HCT116 (cell line): ENCODE measurements around the gene SCGB1C2. TPM values are rescaled to one million over a fixed set of nuclear protein-coding genes. Genes with fewer than 3 reads are reported as not detected.

Experiments used
- ATAC-seq: fragments of 200-7000 bp; cut with Tn5 transposase; 2 replicates; pipeline ENCODE4 v1.9.1; 2020; ENCODE audit warnings: mild to moderate bottlenecking, moderate library complexity
- BruUV-seq: library from RNA; stranded (reverse); fragments of 400-500 nt; replicated peaks from 2 replicates; lab custom pipeline; 2021; lab: Mats Ljungman, UMichigan
- CTCF ChIA-PET: fragments of 300-600 bp; sonication (Branson Sonifier 250); formaldehyde crosslinking; loops from one replicate; lab custom pipeline; 2021; ENCODE audit warnings: antibody characterized with exemption; lab: Charles Lee
- POLR2A ChIA-PET: fragments of 300-600, 350-600 bp; sonication (Branson Sonifier 250); formaldehyde crosslinking; loops from one replicate; lab custom pipeline; 2021; ENCODE audit warnings: antibody characterized with exemption; lab: Charles Lee
- RAD21 ChIA-PET, 2 experiments: fragments of 300-600 bp; sonication (Branson Sonifier 250); formaldehyde crosslinking; loops; one replicate each; lab custom pipeline; 2023; ENCODE audit warnings: low total read pairs in 2 of 2; ENCODE audit not compliant: uncharacterized antibody in 2 of 2, unreplicated experiment in 2 of 2, low non-redundant PET in 1 of 2; lab: Charles Lee
- DNase-seq: peaks from one replicate; pipeline ENCODE4 v3.0.0-alpha.2; 2010; ENCODE audit warnings: low read depth, low spot score
- H2AFZ ChIP-seq: fragments of 200-600 bp; shearing (Covaris generic), sonication (generic); 2 replicates; pipeline ENCODE4 v1.6.1; 2017; ENCODE audit warnings: low read depth, mixed run types, mixed read lengths, antibody characterized with exemption, low read length; ENCODE audit not compliant: poor library complexity, severe bottlenecking
- H3K27ac ChIP-seq: 2 replicates; pipeline ENCODE4 v1.5.1; 2012; ENCODE audit warnings: low read depth, low read length
- H3K27me3 ChIP-seq: fragments of 200-600 bp; sonication (generic); 2 replicates; pipeline ENCODE4 v1.6.1; 2016; ENCODE audit warnings: mixed run types, low read length, mixed read lengths; ENCODE audit not compliant: insufficient read depth
- H3K36me3 ChIP-seq, 2 experiments: fragments of 200-500 bp in 1 of 2; fragments of 200-600 bp in 1 of 2; sonication (Bioruptor generic) in 1 of 2; sonication (generic) in 1 of 2; 2 replicates each; pipeline versions ENCODE4 v1.5.1 to v1.6.1; 2014 to 2016; ENCODE audit warnings: low read length in 2 of 2, inconsistent platforms in 1 of 2, mixed read lengths in 1 of 2, mixed run types in 1 of 2; ENCODE audit not compliant: insufficient read depth in 2 of 2, control insufficient read depth in 1 of 2
- H3K4me1 ChIP-seq, 2 experiments: fragments of 200-600 bp in 1 of 2; sonication (generic) in 1 of 2; 2 replicates each; pipeline versions ENCODE4 v1.5.1 to v1.6.1; 2012 to 2017; ENCODE audit warnings: low read length in 2 of 2, inconsistent platforms in 1 of 2, mild to moderate bottlenecking in 1 of 2, mixed read lengths in 1 of 2, mixed run types in 1 of 2, moderate library complexity in 1 of 2; ENCODE audit not compliant: insufficient read depth in 2 of 2, control insufficient read depth in 1 of 2
- H3K4me2 ChIP-seq: fragments of 200-600 bp; sonication (generic); 2 replicates; pipeline ENCODE4 v1.6.1; 2017; ENCODE audit warnings: mixed run types, low read length, mixed read lengths
- H3K4me3 ChIP-seq, 2 experiments: fragments of 200-600 bp in 1 of 2; sonication (generic) in 1 of 2; replicated peaks in 1 of 2; 2 replicates each; pipeline ENCODE4 v1.5.1; 2011 to 2016; ENCODE audit warnings: low read length in 2 of 2, control low read depth in 1 of 2, low read depth in 1 of 2, mild to moderate bottlenecking in 1 of 2, mixed read lengths in 1 of 2, mixed run types in 1 of 2
- H3K79me2 ChIP-seq: fragments of 200-600 bp; sonication (generic); 2 replicates; pipeline ENCODE4 v1.6.1; 2017; ENCODE audit warnings: mild to moderate bottlenecking, mixed run types, low read length, moderate library complexity, mixed read lengths; ENCODE audit not compliant: insufficient read depth
- H3K9ac ChIP-seq: fragments of 200-600 bp; sonication (generic); 2 replicates; pipeline ENCODE4 v1.6.1; 2016; ENCODE audit warnings: low read length, mixed read lengths
- H3K9me2 ChIP-seq: fragments of 200-600 bp; sonication (generic), shearing (Covaris generic); 2 replicates; pipeline ENCODE4 v1.6.1; 2017; ENCODE audit warnings: mixed run types, mild to moderate bottlenecking, moderate library complexity; ENCODE audit not compliant: insufficient read depth
- H3K9me3 ChIP-seq, 2 experiments: fragments of 200-500 bp in 1 of 2; fragments of 200-600 bp in 1 of 2; sonication (Bioruptor generic) in 1 of 2; sonication (generic) in 1 of 2; 2 replicates each; pipeline ENCODE4 v1.6.1; 2014 to 2017; ENCODE audit warnings: low read length in 2 of 2, mixed read lengths in 2 of 2, inconsistent platforms in 1 of 2, low read depth in 1 of 2, mild to moderate bottlenecking in 1 of 2, mixed run types in 1 of 2, moderate library complexity in 1 of 2; ENCODE audit not compliant: control insufficient read depth in 1 of 2, insufficient read depth in 1 of 2
- H4K20me1 ChIP-seq: fragments of 200-600 bp; sonication (generic), shearing (Covaris generic); 2 replicates; pipeline ENCODE4 v1.6.1; 2017; ENCODE audit warnings: mixed run types, mild to moderate bottlenecking, moderate library complexity; ENCODE audit not compliant: insufficient read depth
- CEBPB ChIP-seq: IDR thresholded peaks from 2 replicates; pipeline ENCODE4 v1.6.1; 2012; ENCODE audit warnings: low read depth
- ELF1 ChIP-seq: IDR thresholded peaks from 2 replicates; pipeline ENCODE4 v1.6.1; 2012; ENCODE audit warnings: low read depth, borderline replicate concordance
- EZH2phosphoT487 ChIP-seq: fragments of 200-600 bp; IDR thresholded peaks from 2 replicates; pipeline ENCODE4 v1.6.1; 2018; ENCODE audit warnings: antibody characterized with exemption, borderline replicate concordance
- JUND ChIP-seq: IDR thresholded peaks from 2 replicates; pipeline ENCODE4 v1.6.1; 2012
- POLR2A ChIP-seq: IDR thresholded peaks from 2 replicates; pipeline ENCODE4 v1.7.0; 2011; ENCODE audit warnings: borderline replicate concordance; ENCODE audit not compliant: insufficient read depth, insufficient read length; ENCODE audit errors: extremely low read depth
- SP1 ChIP-seq: IDR thresholded peaks from 2 replicates; pipeline ENCODE4 v1.6.1; 2012; ENCODE audit warnings: low read depth
- ZFX ChIP-seq: fragments of 450-650 bp; IDR thresholded peaks from 2 replicates; pipeline ENCODE4 v1.6.1; 2017
- ZNF274 ChIP-seq: fragments of 200-500 bp; sonication (Bioruptor generic); IDR thresholded peaks from 2 replicates; pipeline ENCODE4 v1.6.1; 2014; ENCODE audit warnings: mild to moderate bottlenecking, low read depth, low read length, inconsistent platforms
- intact Hi-C: fragments of 100-400 bp; cut with micrococcal nuclease; formaldehyde crosslinking; loops from 2 replicates; pipeline ENCODE4 v1.10.0; 2022
- total RNA-seq: library from RNA; stranded (reverse); gene quantifications from one replicate; pipeline ENCODE4 v1.2.1, GENCODE V29; 2021; ENCODE audit not compliant: unreplicated experiment
- TF ChIP-seq, protein P1 (sequence below): IDR thresholded peaks from 2 replicates; pipeline ENCODE4 v1.6.1; 2012
- TF ChIP-seq, protein P2 (sequence below), 3 experiments: fragments of 200-600 bp in 1 of 3; sonication (generic) in 1 of 3; IDR thresholded peaks in 2 of 3; conservative IDR thresholded peaks in 1 of 3; 2 replicates each; pipeline ENCODE4 v1.5.1; 2012 to 2017; ENCODE audit warnings: low read depth in 2 of 3, low read length in 2 of 3, antibody characterized with exemption in 1 of 3, borderline replicate concordance in 1 of 3, control low read depth in 1 of 3, mild to moderate bottlenecking in 1 of 3, mixed read lengths in 1 of 3, mixed run types in 1 of 3, moderate library complexity in 1 of 3; ENCODE audit not compliant: insufficient read depth in 1 of 3

The SCGB1C2 gene
- total RNA-seq, 1 experiment from 2014 or later = not detected

DNA sequence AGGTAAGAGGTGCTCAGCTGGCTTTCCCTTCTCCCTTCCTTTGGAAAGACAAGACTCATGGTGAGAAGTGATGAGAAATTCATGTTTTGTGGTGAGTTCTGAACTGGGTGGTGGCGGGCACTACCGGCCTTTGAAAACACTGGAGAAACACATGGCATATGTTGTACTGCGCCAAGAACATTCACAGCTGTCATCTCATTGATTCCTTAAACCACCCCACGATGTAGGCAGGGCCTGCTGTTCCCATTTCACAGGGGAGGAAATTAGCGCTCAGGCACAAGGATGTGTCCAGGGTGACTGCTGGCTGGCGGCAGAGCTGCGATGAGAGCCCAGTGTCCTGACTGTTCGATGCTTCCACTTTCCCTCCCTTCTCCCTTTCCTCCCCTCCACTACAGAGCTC lies 45.7 kb downstream of the SCGB1C2 start:
- Histone ChIP-seq H3K4me3 (no peak overlapping the region), H3K9me2 (no peaks in the 10 kb centered on the region), H3K4me1 (peaks cover 22 to 23% of the 10 kb centered on the region in 2 experiments), H3K36me3 (no peaks in the 10 kb centered on the region), H2AFZ (no peak overlapping the region), H3K9ac (no peak overlapping the region), H3K27me3 (no peaks in the 10 kb centered on the region), H4K20me1 (no peaks in the 10 kb centered on the region), H3K4me2 (no peak overlapping the region), H3K27ac (no peak overlapping the region), H3K9me3 (no peaks in the 10 kb centered on the region), H3K79me2 (peaks cover 8% of the 10 kb centered on the region; the same call in 1 of the 2 replicates)
- TF ChIP-seq ZFX = no peak
- TF ChIP-seq POLR2A = no peak
- TF ChIP-seq CEBPB = no peak
- TF ChIP-seq JUND = no peak
- no peak for TF ChIP-seq SP1
- TF ChIP-seq, protein P1, sequence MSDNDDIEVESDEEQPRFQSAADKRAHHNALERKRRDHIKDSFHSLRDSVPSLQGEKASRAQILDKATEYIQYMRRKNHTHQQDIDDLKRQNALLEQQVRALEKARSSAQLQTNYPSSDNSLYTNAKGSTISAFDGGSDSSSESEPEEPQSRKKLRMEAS = no peak
- no peak for TF ChIP-seq ZNF274
- no peak for TF ChIP-seq ELF1
- no peak for TF ChIP-seq EZH2phosphoT487
- TF ChIP-seq, protein P2, sequence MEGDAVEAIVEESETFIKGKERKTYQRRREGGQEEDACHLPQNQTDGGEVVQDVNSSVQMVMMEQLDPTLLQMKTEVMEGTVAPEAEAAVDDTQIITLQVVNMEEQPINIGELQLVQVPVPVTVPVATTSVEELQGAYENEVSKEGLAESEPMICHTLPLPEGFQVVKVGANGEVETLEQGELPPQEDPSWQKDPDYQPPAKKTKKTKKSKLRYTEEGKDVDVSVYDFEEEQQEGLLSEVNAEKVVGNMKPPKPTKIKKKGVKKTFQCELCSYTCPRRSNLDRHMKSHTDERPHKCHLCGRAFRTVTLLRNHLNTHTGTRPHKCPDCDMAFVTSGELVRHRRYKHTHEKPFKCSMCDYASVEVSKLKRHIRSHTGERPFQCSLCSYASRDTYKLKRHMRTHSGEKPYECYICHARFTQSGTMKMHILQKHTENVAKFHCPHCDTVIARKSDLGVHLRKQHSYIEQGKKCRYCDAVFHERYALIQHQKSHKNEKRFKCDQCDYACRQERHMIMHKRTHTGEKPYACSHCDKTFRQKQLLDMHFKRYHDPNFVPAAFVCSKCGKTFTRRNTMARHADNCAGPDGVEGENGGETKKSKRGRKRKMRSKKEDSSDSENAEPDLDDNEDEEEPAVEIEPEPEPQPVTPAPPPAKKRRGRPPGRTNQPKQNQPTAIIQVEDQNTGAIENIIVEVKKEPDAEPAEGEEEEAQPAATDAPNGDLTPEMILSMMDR (IDR thresholded peaks at IDR 0.05 in 2 of 3, conservative IDR thresholded peaks at IDR 0.05 in 1 of 3; ENCODE audit: borderline replicate concordance in 1 of 3, insufficient read depth in 1 of 3, low read depth in 2 of 3, low read length in 2 of 3) = no peak
- ChIA-PET RAD21 (no interaction called here), POLR2A (no interaction called here), CTCF (no interaction called here)
- intact Hi-C loops = no loop called here
- no peak for ATAC-seq
- no TSS peak for BruUV-seq
- DNase-seq = no peak
